ENCODE measurements around the gene VCP.

Gene VCP

GRCh38 chr9:35054185-35054835 is 18.1 kb downstream of the VCP start:
- no peak overlapping the region for H3K4me3 ChIP-seq (replicated peaks; ENCODE audit: low read depth, low read length)
- DNase-seq (ENCODE audit: low read depth): no peak
- TF ChIP-seq CTCF (IDR thresholded peaks at IDR 0.05; ENCODE audit: low read length, missing control alignments): no peak

GRCh38 chr9:35051069-35051967 is 21.1 kb downstream of the VCP start:
- TF ChIP-seq CTCF (IDR thresholded peaks at IDR 0.05; ENCODE audit: low read length, missing control alignments): peak; percentile 80

DNA sequence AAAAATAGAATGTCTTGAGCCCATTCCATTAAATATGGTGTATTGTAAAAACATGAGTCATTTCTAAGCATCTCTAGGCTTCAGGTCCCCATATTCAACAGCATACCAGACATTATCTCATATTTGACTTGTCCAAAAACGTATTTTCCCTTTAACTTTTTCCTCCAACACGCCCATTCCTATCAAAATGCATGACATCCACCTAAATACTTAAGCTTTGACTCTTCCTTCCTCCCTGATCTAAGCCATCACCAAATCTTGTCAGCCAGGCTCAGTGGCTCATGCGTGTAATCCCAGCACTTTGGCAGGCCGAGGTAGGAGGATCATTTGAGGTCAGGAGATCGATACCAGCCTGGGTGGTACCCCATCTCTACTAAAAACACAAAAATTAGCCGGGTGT is 23.9 kb downstream of the VCP start:
- no peak for TF ChIP-seq CTCF (IDR thresholded peaks at IDR 0.05; ENCODE audit: low read length, missing control alignments)

More at GRCh38 chr9:35051069-35051967, 21.1 kb downstream of the VCP start:
- no peak overlapping the region for H3K4me3 ChIP-seq (replicated peaks; ENCODE audit: low read depth, low read length)
- peak; percentile 76 for DNase-seq (ENCODE audit: low read depth)

DNA sequence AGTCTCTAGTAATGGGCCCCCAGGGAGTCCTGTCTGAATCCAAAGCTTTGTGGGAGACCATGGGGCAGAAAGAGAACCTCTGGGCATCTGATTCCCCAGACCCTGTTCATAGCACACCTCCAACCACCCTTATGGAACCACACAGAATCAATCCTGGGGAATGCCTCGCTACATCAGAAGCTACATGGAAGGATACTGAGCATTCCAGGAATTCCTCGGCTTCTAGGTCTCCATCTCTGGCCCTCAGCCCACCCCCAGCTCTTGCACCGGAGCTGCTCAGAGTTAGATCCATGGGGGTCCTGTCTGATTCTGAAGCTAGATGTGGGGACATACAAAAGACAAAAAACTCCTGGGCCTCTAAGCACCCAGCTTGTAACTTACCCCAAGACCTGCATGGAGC is 28.4 kb downstream of the VCP start:
- DNase-seq (ENCODE audit: low read depth): no peak
- no peak for TF ChIP-seq CTCF (IDR thresholded peaks at IDR 0.05; ENCODE audit: low read length, missing control alignments)

More for the DNA sequence above, 23.9 kb downstream of the VCP start:
- H3K4me3 ChIP-seq (replicated peaks; ENCODE audit: low read depth, low read length): no peak overlapping the region
- no peak for DNase-seq (ENCODE audit: low read depth)

DNA sequence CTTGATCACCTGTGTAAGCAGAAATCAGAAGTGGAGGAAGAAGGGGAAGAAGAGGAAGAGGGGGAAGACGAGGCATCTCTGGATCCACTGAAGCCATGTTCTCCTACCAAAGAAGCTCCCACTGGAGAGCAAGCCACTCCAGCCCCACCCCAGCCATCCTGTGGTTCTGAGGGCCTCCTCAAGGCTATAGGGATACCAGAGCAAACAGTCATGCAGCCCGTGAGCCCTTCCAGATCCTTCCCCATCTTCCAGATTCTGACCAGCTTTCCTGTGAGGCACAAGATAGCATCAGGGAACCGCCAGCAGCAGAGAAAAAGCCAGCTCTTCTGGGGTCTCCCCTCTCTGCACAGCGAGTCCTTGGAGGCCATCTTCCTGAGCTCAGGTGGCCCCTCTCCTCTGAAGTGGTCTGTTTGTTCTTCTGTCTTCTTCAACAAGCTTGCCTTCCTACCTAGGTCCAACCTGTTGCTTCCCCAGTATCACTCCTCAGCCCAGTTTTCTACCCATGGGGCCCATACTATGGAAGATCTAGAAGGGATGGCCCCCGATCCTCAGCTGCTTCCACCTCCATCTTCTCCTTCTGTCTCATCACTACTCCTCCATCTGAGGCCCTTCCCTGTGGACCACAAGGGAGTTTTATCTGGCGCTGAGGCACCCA is 29.4 kb downstream of the VCP start:
- no peak for DNase-seq (ENCODE audit: low read depth)
- no peak overlapping the region for H3K4me3 ChIP-seq (replicated peaks; ENCODE audit: low read depth, low read length)
- TF ChIP-seq CTCF (IDR thresholded peaks at IDR 0.05; ENCODE audit: low read length, missing control alignments): no peak

More for the DNA sequence above, 28.4 kb downstream of the VCP start:
- no peak overlapping the region for H3K4me3 ChIP-seq (replicated peaks; ENCODE audit: low read depth, low read length)

- TF ChIP-seq CTCF (IDR thresholded peaks at IDR 0.05; ENCODE audit: low read length, missing control alignments): no peak
- no peak overlapping the region for H3K4me3 ChIP-seq (replicated peaks; ENCODE audit: low read depth, low read length)
- peak; percentile 61 for DNase-seq (ENCODE audit: low read depth)
Observed at GRCh38 chr9:35042081-35042604, 30.3 kb downstream of the VCP start.

All from fibroblast of pulmonary artery (primary cell).